Liver (tissue), 9 donors: ENCODE data around the gene PPM1L. TPM values are rescaled to one million over a fixed set of nuclear protein-coding genes. Genes with fewer than 3 reads are reported as not detected.

ENCODE experiments used
- DNase-seq: peaks from one replicate; pipeline ENCODE4 v3.0.0-alpha.2; 2017; ENCODE audit warnings: low spot score
- H3K27ac ChIP-seq, 2 donors: one replicate each; pipeline ENCODE4 v1.7.0; 2013; ENCODE audit warnings: inconsistent platforms in 2 of 2, low read length in 2 of 2, control low read depth in 1 of 2, low read depth in 1 of 2, mild to moderate bottlenecking in 1 of 2
- H3K27me3 ChIP-seq, 4 donors: one replicate each; pipeline versions ENCODE4 v1.6.1 to v1.7.0; 2013; ENCODE audit warnings: low read length in 3 of 4, inconsistent platforms in 1 of 4, mild to moderate bottlenecking in 1 of 4, moderate library complexity in 1 of 4; ENCODE audit not compliant: control insufficient read depth in 4 of 4, insufficient read depth in 4 of 4
- H3K36me3 ChIP-seq, 4 donors: one replicate each; pipeline versions ENCODE4 v1.6.1 to v1.7.0; 2013; ENCODE audit warnings: low read length in 3 of 4, mild to moderate bottlenecking in 3 of 4, low read depth in 1 of 4, moderate library complexity in 1 of 4; ENCODE audit not compliant: control insufficient read depth in 4 of 4, insufficient read depth in 3 of 4
- H3K4me1 ChIP-seq, 4 donors: one replicate each; pipeline versions ENCODE4 v1.6.1 to v1.7.0; 2013; ENCODE audit warnings: low read length in 3 of 4, mild to moderate bottlenecking in 3 of 4, moderate library complexity in 1 of 4; ENCODE audit not compliant: control insufficient read depth in 4 of 4, insufficient read depth in 4 of 4
- H3K4me3 ChIP-seq, 3 donors: one replicate each; pipeline versions ENCODE4 v1.6.1 to v1.7.0; 2013; ENCODE audit warnings: low read length in 3 of 3, control low read depth in 1 of 3, low read depth in 1 of 3, mild to moderate bottlenecking in 1 of 3
- H3K9ac ChIP-seq, 2 donors: one replicate each; pipeline ENCODE4 v1.7.0; 2013; ENCODE audit warnings: low read length in 2 of 2, mild to moderate bottlenecking in 2 of 2, moderate library complexity in 2 of 2, control low read depth in 1 of 2, low read depth in 1 of 2
- H3K9me3 ChIP-seq, 4 donors: one replicate each; pipeline versions ENCODE4 v1.6.1 to v1.7.0; 2013; ENCODE audit warnings: low read length in 3 of 4; ENCODE audit not compliant: control insufficient read depth in 4 of 4
- EGR1 ChIP-seq, 2 donors: IDR thresholded peaks; 2 replicates each; pipeline ENCODE4 v1.6.1; 2016 to 2018; ENCODE audit warnings: antibody characterized with exemption in 2 of 2, low read depth in 2 of 2
- FOXA1 ChIP-seq: IDR thresholded peaks from 2 replicates; pipeline ENCODE4 v1.6.1; 2016; ENCODE audit warnings: antibody characterized with exemption
- FOXA2 ChIP-seq: IDR thresholded peaks from 2 replicates; pipeline ENCODE4 v1.6.1; 2016; ENCODE audit warnings: antibody characterized with exemption
- GABPA ChIP-seq, 2 donors: IDR thresholded peaks in 1 of 2; conservative IDR thresholded peaks in 1 of 2; 2 replicates each; pipeline ENCODE4 v1.6.1; 2016; ENCODE audit warnings: antibody characterized with exemption in 2 of 2, mild to moderate bottlenecking in 1 of 2, moderate library complexity in 1 of 2
- HNF4A ChIP-seq, 2 donors: conservative IDR thresholded peaks; 2 replicates each; pipeline ENCODE4 v1.6.1; 2016; ENCODE audit warnings: antibody characterized with exemption in 2 of 2, mild to moderate bottlenecking in 2 of 2
- HNF4G ChIP-seq: IDR thresholded peaks from 2 replicates; pipeline ENCODE4 v1.6.1; 2016; ENCODE audit warnings: antibody characterized with exemption
- JUND ChIP-seq, 2 donors: IDR thresholded peaks; 2 replicates each; pipeline ENCODE4 v1.6.1; 2016; ENCODE audit warnings: antibody characterized with exemption in 2 of 2
- NR2F2 ChIP-seq: IDR thresholded peaks from 2 replicates; pipeline ENCODE4 v1.6.1; 2016; ENCODE audit warnings: antibody characterized with exemption
- RAD21 ChIP-seq, 2 donors: IDR thresholded peaks; 2 replicates each; pipeline ENCODE4 v1.6.1; 2016; ENCODE audit warnings: antibody characterized with exemption in 2 of 2, mild to moderate bottlenecking in 2 of 2
- RXRA ChIP-seq, 2 donors: IDR thresholded peaks; 2 replicates each; pipeline ENCODE4 v1.6.1; 2017 to 2018; ENCODE audit warnings: antibody characterized with exemption in 2 of 2, mild to moderate bottlenecking in 1 of 2
- SP1 ChIP-seq: IDR thresholded peaks from 2 replicates; pipeline ENCODE4 v1.6.1; 2018; ENCODE audit warnings: antibody characterized with exemption, mild to moderate bottlenecking
- TAF1 ChIP-seq: conservative IDR thresholded peaks from 2 replicates; pipeline ENCODE4 v1.6.1; 2016; ENCODE audit warnings: antibody characterized with exemption, mild to moderate bottlenecking
- YY1 ChIP-seq: IDR thresholded peaks from 2 replicates; pipeline ENCODE4 v1.6.1; 2016; ENCODE audit warnings: antibody characterized with exemption, mild to moderate bottlenecking
- WGBS: extraction: QIAGEN DNeasy Blood & Tissue Kit; methylation state at CpG from one replicate; pipeline ENCODE4 v1.1.7; 2013; 5-methylcytosine and 5-hydroxymethylcytosine counted together
- polyA plus RNA-seq, 2 donors: library from polyadenylated mRNA; stranded (reverse) in 1 of 2; unstranded in 1 of 2; fragments of 200-250 nt in 1 of 2; fragments of >200 nt in 1 of 2; fragmentation: Nextera tagmentation in 1 of 2; extraction: Ambion mirVana in 1 of 2; gene quantifications; one replicate each; pipeline versions ENCODE4 v1.2.1 to v1.2.3, GENCODE V29; 2013 to 2015
- total RNA-seq, 2 donors: library from RNA; depleted of rRNA; stranded (reverse); fragments of >200 nt; gene quantifications; one replicate each; pipeline ENCODE4 v1.2.3, GENCODE V29; 2014
- TF ChIP-seq, protein P1 (sequence below): IDR thresholded peaks from 2 replicates; pipeline ENCODE4 v1.6.1; 2016; ENCODE audit warnings: antibody characterized with exemption
- TF ChIP-seq, protein P2 (sequence below): fragments of 150-350 bp; IDR thresholded peaks from 2 replicates; pipeline ENCODE4 v1.5.1; 2017; ENCODE audit warnings: improper control_type of control experiment, low read depth, low read length; ENCODE audit not compliant: missing input control
- TF ChIP-seq, protein P3 (sequence below): IDR thresholded peaks from 2 replicates; pipeline ENCODE4 v1.6.1; 2016; ENCODE audit warnings: antibody characterized with exemption, mild to moderate bottlenecking
- TF ChIP-seq, protein P4 (sequence below): IDR thresholded peaks from 2 replicates; pipeline ENCODE4 v1.6.1; 2016; ENCODE audit warnings: antibody characterized with exemption
- TF ChIP-seq, protein P5 (sequence below): IDR thresholded peaks from 2 replicates; pipeline ENCODE4 v1.6.1; 2016; ENCODE audit warnings: antibody characterized with exemption
- donor health status: healthy.
- donor health status: healthy.
- donor health status: healthy.
- donor health status: healthy.
- donor health status: healthy.

Gene PPM1L
- total and polyA plus RNA-seq, 4 donors: 1.6 to 8.5 (median 4.8) TPM

DNA sequence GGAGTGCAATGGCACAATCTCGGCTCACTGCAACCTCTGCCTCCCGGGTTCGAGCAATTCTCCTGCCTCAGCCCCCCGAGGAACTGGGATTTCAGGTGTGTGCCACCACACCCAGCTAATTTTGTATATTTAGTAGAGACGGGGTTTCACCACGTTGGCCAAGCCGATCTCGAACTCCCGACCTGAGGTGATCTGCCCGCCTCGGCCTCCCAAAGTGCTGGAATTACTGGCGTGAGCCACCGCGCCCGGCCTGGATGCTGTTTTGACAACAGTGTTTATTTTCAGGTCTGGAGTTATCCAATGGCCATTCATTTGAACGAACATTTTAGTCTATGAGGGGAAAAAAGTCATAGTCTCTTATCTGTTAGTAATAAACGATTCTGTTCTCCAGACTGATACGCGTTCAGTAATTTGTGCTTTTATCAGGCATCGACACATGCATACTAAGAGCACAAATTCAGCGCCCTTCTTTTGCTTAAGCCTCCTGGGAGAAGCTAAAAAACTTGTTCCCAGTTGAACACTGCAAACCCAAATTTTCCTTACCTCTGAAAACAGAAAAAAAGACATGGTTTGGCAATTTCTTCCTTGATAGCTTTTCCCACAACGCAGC lies 347.9 kb downstream of the PPM1L start:
- no peak overlapping the region for H3K27ac ChIP-seq
- H3K4me1 ChIP-seq: peaks cover 0 to 15% (median 5%) of the 10 kb centered on the region in 4 donors
- H3K9me3 ChIP-seq: no peaks in the 10 kb centered on the region
- WGBS: 88% methylated on average over 22 of the region's 22 CpGs
- no peaks in the 10 kb centered on the region for H3K27me3 ChIP-seq
- no peak overlapping the region for H3K9ac ChIP-seq
- DNase-seq: no peak
- TF ChIP-seq HNF4A (conservative IDR thresholded peaks at IDR 0.05): no peak
- TF ChIP-seq FOXA2: no peak
- TF ChIP-seq, protein P1, sequence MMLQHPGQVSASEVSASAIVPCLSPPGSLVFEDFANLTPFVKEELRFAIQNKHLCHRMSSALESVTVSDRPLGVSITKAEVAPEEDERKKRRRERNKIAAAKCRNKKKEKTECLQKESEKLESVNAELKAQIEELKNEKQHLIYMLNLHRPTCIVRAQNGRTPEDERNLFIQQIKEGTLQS: no peak
- TF ChIP-seq NR2F2: no peak
- no peak for TF ChIP-seq HNF4G
- TF ChIP-seq, protein P2, sequence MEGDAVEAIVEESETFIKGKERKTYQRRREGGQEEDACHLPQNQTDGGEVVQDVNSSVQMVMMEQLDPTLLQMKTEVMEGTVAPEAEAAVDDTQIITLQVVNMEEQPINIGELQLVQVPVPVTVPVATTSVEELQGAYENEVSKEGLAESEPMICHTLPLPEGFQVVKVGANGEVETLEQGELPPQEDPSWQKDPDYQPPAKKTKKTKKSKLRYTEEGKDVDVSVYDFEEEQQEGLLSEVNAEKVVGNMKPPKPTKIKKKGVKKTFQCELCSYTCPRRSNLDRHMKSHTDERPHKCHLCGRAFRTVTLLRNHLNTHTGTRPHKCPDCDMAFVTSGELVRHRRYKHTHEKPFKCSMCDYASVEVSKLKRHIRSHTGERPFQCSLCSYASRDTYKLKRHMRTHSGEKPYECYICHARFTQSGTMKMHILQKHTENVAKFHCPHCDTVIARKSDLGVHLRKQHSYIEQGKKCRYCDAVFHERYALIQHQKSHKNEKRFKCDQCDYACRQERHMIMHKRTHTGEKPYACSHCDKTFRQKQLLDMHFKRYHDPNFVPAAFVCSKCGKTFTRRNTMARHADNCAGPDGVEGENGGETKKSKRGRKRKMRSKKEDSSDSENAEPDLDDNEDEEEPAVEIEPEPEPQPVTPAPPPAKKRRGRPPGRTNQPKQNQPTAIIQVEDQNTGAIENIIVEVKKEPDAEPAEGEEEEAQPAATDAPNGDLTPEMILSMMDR: no peak
- TF ChIP-seq, protein P3, sequence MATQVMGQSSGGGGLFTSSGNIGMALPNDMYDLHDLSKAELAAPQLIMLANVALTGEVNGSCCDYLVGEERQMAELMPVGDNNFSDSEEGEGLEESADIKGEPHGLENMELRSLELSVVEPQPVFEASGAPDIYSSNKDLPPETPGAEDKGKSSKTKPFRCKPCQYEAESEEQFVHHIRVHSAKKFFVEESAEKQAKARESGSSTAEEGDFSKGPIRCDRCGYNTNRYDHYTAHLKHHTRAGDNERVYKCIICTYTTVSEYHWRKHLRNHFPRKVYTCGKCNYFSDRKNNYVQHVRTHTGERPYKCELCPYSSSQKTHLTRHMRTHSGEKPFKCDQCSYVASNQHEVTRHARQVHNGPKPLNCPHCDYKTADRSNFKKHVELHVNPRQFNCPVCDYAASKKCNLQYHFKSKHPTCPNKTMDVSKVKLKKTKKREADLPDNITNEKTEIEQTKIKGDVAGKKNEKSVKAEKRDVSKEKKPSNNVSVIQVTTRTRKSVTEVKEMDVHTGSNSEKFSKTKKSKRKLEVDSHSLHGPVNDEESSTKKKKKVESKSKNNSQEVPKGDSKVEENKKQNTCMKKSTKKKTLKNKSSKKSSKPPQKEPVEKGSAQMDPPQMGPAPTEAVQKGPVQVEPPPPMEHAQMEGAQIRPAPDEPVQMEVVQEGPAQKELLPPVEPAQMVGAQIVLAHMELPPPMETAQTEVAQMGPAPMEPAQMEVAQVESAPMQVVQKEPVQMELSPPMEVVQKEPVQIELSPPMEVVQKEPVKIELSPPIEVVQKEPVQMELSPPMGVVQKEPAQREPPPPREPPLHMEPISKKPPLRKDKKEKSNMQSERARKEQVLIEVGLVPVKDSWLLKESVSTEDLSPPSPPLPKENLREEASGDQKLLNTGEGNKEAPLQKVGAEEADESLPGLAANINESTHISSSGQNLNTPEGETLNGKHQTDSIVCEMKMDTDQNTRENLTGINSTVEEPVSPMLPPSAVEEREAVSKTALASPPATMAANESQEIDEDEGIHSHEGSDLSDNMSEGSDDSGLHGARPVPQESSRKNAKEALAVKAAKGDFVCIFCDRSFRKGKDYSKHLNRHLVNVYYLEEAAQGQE: no peak
- TF ChIP-seq, protein P4, sequence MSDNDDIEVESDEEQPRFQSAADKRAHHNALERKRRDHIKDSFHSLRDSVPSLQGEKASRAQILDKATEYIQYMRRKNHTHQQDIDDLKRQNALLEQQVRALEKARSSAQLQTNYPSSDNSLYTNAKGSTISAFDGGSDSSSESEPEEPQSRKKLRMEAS: no peak
- TF ChIP-seq TAF1: no peak
- TF ChIP-seq FOXA1: no peak
- no peak for TF ChIP-seq JUND (IDR thresholded peaks at IDR 0.05)
- TF ChIP-seq, protein P5, sequence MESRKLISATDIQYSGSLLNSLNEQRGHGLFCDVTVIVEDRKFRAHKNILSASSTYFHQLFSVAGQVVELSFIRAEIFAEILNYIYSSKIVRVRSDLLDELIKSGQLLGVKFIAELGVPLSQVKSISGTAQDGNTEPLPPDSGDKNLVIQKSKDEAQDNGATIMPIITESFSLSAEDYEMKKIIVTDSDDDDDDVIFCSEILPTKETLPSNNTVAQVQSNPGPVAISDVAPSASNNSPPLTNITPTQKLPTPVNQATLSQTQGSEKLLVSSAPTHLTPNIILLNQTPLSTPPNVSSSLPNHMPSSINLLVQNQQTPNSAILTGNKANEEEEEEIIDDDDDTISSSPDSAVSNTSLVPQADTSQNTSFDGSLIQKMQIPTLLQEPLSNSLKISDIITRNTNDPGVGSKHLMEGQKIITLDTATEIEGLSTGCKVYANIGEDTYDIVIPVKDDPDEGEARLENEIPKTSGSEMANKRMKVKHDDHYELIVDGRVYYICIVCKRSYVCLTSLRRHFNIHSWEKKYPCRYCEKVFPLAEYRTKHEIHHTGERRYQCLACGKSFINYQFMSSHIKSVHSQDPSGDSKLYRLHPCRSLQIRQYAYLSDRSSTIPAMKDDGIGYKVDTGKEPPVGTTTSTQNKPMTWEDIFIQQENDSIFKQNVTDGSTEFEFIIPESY: no peak
- no peak for TF ChIP-seq RXRA (IDR thresholded peaks at IDR 0.05)
- TF ChIP-seq SP1: no peak
- no peak for TF ChIP-seq YY1
- no peak for TF ChIP-seq EGR1 (IDR thresholded peaks at IDR 0.05; ENCODE audit: low read depth in 2 of 2)
- TF ChIP-seq GABPA (IDR thresholded peaks at IDR 0.05 in 1 of 2, conservative IDR thresholded peaks at IDR 0.05 in 1 of 2): no peak
- TF ChIP-seq RAD21 (IDR thresholded peaks at IDR 0.05): no peak
- no peaks in the 10 kb centered on the region for H3K36me3 ChIP-seq
- H3K4me3 ChIP-seq: peak overlapping the region in 2 of 3 donors; percentile 70 to 83
